ENCODE data around the gene TXNDC16.
A peak's percentile ranks its signal among the peaks of the same experiment; 100 is the strongest.
"Not testable (repeated sequence)": the region's sequence is repeated elsewhere in the genome, so short reads cannot be mapped to it uniquely, and the experiment has no call there.

TXNDC16 gene

DNA sequence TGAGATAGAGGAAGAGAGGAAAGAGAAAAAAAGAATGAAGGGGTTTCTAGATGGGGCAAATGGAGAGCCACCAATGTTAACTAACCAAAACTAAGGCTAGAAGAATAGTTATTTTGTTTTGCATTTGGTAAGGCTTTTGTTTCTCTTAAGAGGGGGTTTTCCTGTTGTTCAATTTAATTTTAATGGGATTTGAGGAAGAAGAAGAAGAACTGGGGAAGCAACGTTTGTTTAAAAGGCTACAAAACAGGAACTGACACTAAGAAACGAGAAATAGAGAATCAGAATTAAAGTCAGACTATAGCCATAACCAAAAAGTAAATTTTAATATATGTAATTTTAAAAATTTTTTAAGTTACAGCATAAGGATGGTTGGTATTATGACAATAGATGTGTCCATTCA, 13.7 kb downstream of the TXNDC16 start:
- DNase-seq: no peak

DNA sequence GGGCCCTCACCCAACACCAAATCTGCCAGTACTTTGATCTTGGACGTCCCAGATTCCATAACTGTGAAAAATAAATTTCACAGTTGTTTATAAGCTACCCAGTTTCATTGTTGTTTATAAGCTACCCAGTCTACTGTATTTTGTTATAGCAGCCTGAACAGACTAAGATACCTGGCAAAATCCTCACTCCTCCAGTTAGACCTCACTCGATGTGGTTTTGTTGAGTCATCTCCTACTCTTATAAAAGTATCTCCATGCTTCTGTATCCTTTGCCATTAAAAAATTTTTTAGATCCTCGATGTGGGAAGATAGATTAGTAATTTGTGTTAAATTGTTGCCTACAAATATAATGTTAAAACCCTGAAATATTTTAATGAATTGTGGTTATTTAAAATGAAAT, 16.0 kb downstream of the TXNDC16 start:
- DNase-seq: no peak

DNA sequence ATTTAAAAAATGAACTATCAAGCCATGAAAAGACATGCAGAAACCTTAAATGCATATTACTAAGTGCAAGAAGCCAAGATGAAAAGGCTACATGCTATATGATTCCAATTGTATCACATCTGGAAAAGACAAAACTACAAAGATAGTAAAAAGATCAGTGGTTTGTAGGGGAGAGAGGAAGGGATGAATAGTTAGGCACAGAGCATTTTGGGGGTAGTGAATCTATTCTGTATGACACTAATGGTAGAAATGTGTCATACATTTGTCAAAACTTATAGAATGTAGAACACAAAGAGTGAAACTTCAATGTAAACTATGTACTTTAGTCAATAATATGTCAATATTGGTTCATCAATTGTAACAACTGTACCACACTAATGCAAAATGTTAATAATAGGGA, 20.8 kb downstream of the TXNDC16 start:
- no peak for DNase-seq

- no peak for DNase-seq
Observed at GRCh38 chr14:52527052-52527451, 25.3 kb downstream of the TXNDC16 start.

- no peak for DNase-seq
Observed at GRCh38 chr14:52522581-52523345, 29.5 kb downstream of the TXNDC16 start.

DNA sequence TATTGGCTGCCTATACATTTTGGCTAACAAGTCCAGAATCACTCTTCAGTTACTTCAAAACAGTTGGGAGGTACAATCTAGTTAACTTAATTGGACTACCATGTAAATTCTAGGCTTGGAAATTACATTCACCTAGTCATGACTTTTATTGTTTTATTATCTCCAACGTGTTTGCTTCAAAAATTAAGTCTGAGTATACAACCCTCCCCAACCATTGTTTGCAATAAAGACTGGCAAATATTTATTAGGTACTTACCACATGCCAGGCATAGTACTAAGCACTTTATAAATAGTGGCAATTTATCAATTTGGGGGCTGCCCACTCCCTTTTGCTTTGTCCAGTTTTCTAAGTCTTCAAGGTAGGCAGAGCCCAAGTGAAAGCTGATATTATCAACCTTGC, 30.3 kb downstream of the TXNDC16 start:
- DNase-seq: no peak

GRCh38 chr14:52514046-52514811, 38.1 kb downstream of the TXNDC16 start:
- DNase-seq: no peak

GRCh38 chr14:52513249-52513648, 39.1 kb downstream of the TXNDC16 start:
- no peak for DNase-seq

DNA sequence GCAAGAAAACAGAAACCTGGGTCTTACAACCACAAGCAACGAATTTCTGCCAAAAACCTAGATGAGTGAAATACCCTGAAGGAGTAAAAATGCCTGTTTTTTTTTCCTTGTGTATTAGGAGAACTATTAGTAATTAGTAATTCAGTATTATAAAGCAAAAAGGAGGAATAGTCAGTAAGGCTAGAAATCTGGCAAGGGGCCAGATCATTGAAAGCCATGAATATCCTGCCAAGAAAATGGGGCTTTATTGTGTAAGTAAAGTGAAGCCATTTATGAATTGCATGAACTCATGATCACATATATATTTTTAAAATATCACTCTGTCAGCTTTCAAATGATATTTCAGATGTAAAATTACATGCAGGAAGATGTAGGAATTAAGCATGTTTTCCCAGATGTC, 57.9 kb downstream of the TXNDC16 start:
- no peak for DNase-seq

DNA sequence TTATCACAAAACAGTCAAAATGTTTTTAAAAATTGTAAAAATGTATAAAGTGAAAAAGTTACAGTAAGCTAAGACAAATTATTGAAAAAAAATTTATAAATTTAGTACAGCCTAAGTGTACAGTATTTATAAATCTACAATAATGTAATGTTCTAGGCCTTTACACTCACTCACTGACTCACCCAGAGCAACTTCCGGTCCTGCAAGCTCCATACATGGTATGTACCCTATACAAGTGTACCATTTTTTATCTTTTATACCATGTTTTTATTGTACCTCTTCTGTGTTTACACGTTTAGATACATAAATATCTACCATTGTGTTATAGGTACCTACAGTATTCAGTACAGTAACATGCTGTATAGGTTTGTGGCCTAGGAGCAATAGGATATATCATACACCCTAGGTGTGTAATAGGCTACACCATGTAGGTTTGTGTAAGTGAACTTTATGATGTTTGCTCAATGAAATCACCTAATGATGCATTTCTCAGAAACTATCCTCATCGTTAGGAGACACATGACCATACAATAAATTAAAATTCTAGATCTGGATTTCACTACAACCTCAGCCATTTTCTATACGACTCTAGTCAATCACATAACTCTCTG, 66.8 kb downstream of the TXNDC16 start:
- DNase-seq: no peak

- DNase-seq: no peak
Observed at GRCh38 chr14:52481864-52482263, 70.4 kb downstream of the TXNDC16 start.

DNA sequence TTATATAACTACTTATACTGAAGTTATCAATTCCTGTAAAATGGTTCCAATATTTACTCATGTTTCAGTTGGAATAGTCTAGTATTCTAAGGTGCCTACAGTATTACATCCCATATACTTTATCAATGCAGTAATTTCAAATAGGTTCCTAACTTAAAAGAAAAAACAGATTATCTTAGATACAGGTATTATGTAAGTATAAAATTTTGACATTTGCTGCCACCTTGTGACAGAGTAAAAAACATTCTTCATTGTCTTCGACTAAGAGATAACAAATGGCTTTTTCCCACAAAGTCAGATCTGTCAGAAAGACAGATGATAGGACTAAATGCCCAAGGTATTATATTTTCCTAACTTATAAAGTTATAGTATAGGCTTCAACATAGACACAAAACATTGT, 78.7 kb downstream of the TXNDC16 start:
- peak in 1 of 2 donors; percentile 76 for DNase-seq

DNA sequence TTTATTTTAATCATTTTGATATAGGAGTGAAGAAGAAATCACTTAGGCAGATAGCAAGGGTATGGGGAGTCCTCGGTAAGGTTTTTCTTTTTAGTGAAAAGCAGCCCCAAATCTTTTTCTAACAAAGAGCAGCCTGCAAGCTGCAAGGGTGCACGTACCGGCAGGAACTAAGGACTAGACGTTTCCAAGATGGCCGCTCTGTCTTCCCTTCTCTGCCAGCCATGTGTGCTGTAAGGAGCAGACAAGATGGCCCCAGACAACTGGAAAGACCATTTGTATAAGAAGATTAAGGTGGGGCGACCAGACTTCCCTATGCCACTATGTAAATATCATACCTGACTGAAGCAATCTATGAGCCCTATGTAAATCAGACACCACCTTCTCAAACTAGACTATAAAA, 79.6 kb downstream of the TXNDC16 start:
- DNase-seq: no peak

- not testable (repeated sequence) for DNase-seq
Observed at GRCh38 chr14:52472251-52472650, 80.1 kb downstream of the TXNDC16 start.

DNA sequence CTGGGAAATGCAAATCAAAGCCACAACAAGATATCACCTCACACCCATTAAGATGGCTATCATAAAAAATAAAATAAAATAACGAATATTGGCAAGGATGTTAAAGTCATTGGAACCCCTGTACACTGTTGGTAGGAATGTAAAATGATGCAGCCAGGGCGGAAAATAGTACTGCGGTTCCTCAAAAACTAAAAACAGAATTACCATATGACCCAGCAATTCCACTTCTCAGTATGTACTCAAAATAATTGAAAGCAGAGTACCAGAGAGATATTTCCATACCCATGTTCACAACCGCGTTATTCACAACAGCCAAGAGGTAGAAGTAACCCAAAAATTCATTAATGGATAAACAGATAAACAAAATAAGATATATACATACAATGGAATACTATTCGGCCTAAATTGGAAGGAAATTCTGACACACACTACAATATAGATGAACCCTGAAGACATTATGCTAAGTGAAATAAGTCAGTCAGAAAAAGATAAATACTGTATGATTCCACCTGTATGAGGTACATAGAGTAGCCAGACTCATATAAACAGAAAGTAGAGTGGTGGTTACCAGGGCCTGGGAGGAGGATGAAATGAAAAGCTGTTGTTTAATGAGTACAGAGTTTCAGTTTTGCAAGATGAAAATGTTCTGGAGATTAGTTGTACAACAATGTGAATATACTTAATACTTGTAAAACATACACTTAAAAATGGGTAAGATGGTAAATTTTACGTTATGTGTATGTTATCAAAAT, 84.6 kb downstream of the TXNDC16 start:
- DNase-seq: no peak

DNA sequence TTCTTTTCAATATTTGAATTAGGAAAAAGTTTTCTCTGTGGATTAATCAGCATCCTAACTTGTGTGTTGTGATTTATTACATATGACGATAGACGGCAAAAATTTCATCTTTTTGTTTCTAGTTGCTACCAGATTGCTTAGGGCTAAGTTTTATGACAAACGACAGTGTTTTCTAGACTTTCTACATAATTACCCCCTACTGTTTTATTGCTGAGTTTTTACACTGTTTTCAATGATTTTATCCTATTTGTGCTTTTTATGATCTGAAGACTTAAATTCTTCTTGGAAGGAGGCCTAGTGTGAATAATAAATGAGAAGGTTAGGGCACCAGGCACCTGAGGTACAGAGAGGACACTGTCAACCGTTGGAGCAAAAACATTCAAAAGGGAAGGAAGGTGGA, 88.1 kb downstream of the TXNDC16 start:
- DNase-seq: no peak

- no peak for DNase-seq
Observed at GRCh38 chr14:52463375-52463774, 88.9 kb downstream of the TXNDC16 start.

DNA sequence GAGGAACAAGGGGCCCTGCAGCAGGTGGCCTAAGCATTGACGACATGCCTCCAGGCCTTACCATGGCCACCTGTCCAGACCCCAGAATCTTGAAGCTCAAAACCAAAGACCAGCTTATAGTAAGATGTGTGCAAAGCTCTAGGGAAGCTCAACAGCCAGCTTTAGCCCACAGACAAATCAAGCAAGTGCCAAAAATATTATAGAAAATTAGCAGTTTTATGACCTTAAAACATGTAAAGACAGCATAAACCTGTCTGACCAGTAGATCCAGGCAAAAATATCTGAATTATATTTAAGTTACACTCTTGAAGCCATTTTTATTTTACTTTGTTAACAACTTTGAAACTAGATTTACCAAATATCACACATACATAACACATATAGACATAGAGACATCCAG, 90.6 kb downstream of the TXNDC16 start:
- DNase-seq: no peak

GRCh38 chr14:52458721-52459085, 93.6 kb downstream of the TXNDC16 start:
- no peak for DNase-seq

DNA sequence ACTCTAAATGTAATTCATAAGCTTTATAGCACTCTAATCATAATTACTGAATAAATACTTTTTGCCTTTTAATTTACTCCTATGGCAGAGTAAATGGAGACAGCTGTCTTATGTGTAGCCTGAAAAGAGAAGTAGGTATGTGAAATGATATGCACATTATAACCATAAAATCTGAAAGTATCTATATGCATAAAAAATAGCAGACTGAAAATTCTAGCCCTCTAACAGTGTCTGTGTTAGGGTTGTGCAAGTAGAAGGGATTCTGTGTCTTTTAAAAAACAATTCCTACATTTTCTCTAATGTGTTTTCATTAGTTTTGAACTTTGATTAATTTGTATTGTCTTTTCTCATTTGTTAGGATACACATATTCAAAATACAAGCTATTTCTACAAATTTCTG, 94.9 kb downstream of the TXNDC16 start:
- DNase-seq: no peak

DNA sequence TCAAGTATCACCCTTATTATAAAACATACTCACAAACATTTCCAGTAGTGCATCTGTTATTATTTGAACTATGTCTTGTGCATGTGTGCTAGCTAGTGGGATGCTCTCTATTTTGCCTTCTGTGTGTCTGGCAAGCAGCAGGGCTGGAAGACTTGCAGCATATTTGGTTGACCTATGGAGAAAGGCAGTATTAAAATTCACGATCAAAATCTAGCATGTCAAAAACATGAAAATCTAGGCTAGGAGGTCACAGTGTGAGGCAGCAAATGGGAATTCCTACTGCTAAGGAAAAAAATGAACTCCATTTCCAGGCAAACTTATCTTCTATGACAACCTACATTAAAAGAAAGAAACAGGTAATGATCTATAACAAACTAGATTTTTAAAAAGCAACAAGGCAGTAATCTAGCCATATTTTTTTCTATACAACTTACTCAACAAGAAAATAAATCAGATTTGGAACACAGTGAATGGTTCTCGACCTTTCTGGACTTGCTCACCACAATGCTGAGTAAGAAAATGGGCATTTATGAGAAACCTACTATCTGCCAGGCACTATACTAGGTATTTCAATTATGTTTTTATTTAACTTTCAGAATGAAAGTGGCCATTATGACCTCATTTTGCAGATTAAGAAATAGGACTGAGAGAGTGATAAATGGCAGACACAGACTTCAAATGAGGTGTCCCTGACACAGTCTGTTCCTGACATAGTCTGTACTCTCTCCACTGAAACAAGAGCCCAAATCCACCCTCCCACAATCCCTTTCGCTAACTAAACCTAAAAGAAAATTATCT, 96.8 kb downstream of the TXNDC16 start:
- DNase-seq: no peak

DNA sequence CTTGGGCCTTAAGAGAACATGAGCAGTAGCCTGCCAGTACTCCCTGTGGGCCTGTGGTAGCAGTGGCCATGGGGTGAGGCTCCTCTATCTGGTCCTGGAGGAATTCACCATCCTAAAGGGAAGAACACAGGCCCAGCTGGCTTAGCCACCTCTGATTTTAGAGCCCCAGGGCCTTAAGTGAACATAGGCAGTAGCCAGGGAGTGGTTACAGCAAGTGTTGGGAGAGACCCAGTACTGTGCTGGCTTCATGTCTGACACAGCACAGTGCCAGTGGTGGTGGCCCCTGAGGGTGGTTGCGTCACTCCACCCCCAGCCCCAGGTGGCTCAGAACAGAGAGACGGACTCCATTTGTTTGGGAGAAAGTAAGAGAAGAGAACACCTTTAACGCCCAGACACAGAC, 105.1 kb downstream of the TXNDC16 start:
- DNase-seq: no peak

DNA sequence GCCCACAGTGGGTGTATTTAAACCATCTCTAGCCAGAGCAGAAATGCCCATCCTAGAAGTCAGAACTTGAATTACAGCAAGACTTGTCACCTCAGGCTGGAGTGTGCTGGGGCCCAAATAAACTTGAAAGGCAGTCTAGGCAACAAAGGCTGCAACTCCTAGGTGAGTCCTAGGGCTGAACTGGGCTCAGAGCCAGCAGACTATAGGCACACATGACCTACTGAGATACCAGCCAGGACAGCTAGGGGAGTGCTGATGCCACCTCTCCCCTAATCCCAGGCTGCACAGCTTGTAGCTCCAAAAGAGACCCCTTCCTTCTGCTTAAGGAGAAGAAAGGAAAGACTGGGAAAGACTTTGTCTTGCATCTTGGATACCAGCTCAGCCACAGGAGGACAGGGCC, 106.0 kb downstream of the TXNDC16 start:
- DNase-seq: no peak
